H1 (cell line): ENCODE results near the gene HS1BP3. TPM values are rescaled to one million over a fixed set of nuclear protein-coding genes. Genes with fewer than 3 reads are reported as not detected.

Source experiments
- CBX5 ChIP-seq: fragments of 300-800, 300-1000 bp; sonication (generic); IDR thresholded peaks from 2 replicates; pipeline ENCODE4 v1.7.1; 2016; ENCODE audit warnings: antibody characterized with exemption, low read length, low read depth
- CBX8 ChIP-seq: fragments of 300-800, 300-1000 bp; sonication (generic); IDR thresholded peaks from 2 replicates; pipeline ENCODE4 v1.7.1; 2016; ENCODE audit warnings: low read depth, low read length, borderline replicate concordance
- POLR2A ChIP-seq, 2 experiments: IDR thresholded peaks; 1 replicate in 1 of 2; 2 replicates in 1 of 2; pipeline ENCODE4 v1.6.1; 2011; ENCODE audit warnings: low read depth in 2 of 2, low read length in 2 of 2, mild to moderate bottlenecking in 2 of 2; ENCODE audit errors: control extremely low read depth in 1 of 2
- POU5F1 ChIP-seq: IDR thresholded peaks from 2 replicates; pipeline ENCODE4 v1.6.1; 2011; ENCODE audit warnings: low read depth, mild to moderate bottlenecking, low read length, moderate library complexity
- SP2 ChIP-seq: IDR thresholded peaks from 2 replicates; pipeline ENCODE4 v1.6.1; 2012; ENCODE audit warnings: mild to moderate bottlenecking, low read length, inconsistent platforms
- polyA plus RNA-seq, 7 experiments: library from polyadenylated mRNA; depleted of rRNA in 3 of 7; stranded (reverse) in 5 of 7; unstranded in 2 of 7; fragments of >200 nt in 5 of 7; fragments of 200-250 nt in 2 of 7; gene quantifications; 1 replicate in 5 of 7; 2 replicates in 1 of 7; 4 replicates in 1 of 7; pipeline versions ENCODE4 v1.2.1 to v1.2.3, GENCODE V29; 2011 to 2013; ENCODE audit warnings: missing spikeins in 2 of 7, mixed read lengths in 2 of 7
- total RNA-seq: library from RNA; stranded (reverse); fragmentation: NEBNext Ultra II Directional; extraction: Animal tissue kit (Norgen Biotek cat#: 25700); gene quantifications from 2 replicates; pipeline ENCODE4 v1.2.1, GENCODE V29; 2021

The HS1BP3 gene
- total and polyA plus RNA-seq, 2 of the 8 experiments (the other 6 are each of a cell fraction or from before 2014, with no cell fraction given) = 11.1 to 11.3 TPM

DNA sequence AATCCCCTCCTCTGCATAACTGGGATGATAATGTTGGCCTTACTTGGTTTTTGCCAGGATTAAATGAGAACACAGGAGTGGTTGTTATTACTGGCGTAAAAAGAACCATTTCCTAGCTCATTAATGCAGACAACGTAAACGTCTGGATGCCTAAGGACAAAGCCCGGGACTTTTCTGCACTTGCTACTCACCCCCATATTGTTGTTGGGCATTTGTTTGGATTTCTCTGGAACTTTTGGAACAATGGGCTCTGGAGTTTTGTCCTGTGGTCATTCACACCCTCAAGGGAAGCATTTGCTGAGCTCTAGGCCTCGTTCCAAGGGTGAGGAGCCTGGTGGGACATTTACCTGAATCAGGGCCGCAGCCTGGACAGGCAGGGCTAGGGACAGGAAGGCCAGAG lies 76.0 kb downstream of the HS1BP3 start (continued):
- no peak for TF ChIP-seq CBX8
- TF ChIP-seq POU5F1 = no peak
- no peak for TF ChIP-seq SP2
- TF ChIP-seq POLR2A (IDR thresholded peaks at IDR 0.05; ENCODE audit: control extremely low read depth in 1 of 2, low read depth in 2 of 2, low read length in 2 of 2) = no peak
- TF ChIP-seq CBX5 = no peak
